HepG2 (cell line): ENCODE measurements around the gene PHF21B. TPM values are rescaled to one million over a fixed set of nuclear protein-coding genes. Genes with fewer than 3 reads are reported as not detected.

ENCODE experiments used
- ATAC-seq: fragments of 200-7000 bp; cut with Tn5 transposase; 3 replicates; pipeline ENCODE4 v1.9.1; 2020; ENCODE audit warnings: mild to moderate bottlenecking, moderate library complexity
- BruUV-seq: library from RNA; stranded (reverse); fragments of 400-500 nt; replicated peaks from 2 replicates; lab custom pipeline; 2021; lab: Mats Ljungman, UMichigan
- CTCF ChIA-PET: fragments of 300-600 bp; formaldehyde crosslinking; extraction: SDS; loops from one replicate; lab custom pipeline; 2021; ENCODE audit warnings: low total read pairs, inconsistent platforms, low intra/inter-chr PET ratio; lab: Yijun Ruan, JAX
- POLR2A ChIA-PET: fragments of 350-600 bp; sonication (Branson Sonifier 250); formaldehyde crosslinking; loops from one replicate; lab custom pipeline; 2020; ENCODE audit warnings: antibody characterized with exemption, inconsistent platforms; lab: Yijun Ruan, JAX
- DNase-seq: peaks from one replicate; pipeline ENCODE4 v3.0.0-alpha.2; 2015; ENCODE audit warnings: low spot score
- FAIRE-seq: peaks from 3 replicates; lab custom pipeline; 2011; peaks lifted over from hg19 to GRCh38; lab: Jason Lieb, UNC
- H2AFZ ChIP-seq: one replicate; pipeline ENCODE4 v1.6.1; 2011; ENCODE audit warnings: low read length, inconsistent platforms
- H3K27ac ChIP-seq: fragments of 300-600 bp; 3 replicates; pipeline ENCODE4 v1.8.0; 2011; ENCODE audit warnings: mixed run types, mild to moderate bottlenecking, mixed read lengths, low read length, inconsistent platforms; ENCODE audit not compliant: insufficient read depth; ENCODE audit errors: extremely low read length
- H3K27me3 ChIP-seq, 2 experiments: fragments of 200-600 bp in 1 of 2; 2 replicates in 1 of 2; 3 replicates in 1 of 2; pipeline versions ENCODE4 v1.6.0 to v1.8.0; 2011; ENCODE audit warnings: low read length in 2 of 2, mild to moderate bottlenecking in 2 of 2, moderate library complexity in 2 of 2, inconsistent platforms in 1 of 2; ENCODE audit not compliant: insufficient read depth in 2 of 2, control insufficient read depth in 1 of 2
- H3K36me3 ChIP-seq, 2 experiments: fragments of 200-600 bp in 1 of 2; replicated peaks in 1 of 2; 2 replicates in 1 of 2; 3 replicates in 1 of 2; pipeline versions ENCODE4 v1.5.1 to v1.8.0; 2011; ENCODE audit warnings: low read length in 2 of 2, inconsistent platforms in 1 of 2; ENCODE audit not compliant: insufficient read depth in 2 of 2, control insufficient read depth in 1 of 2
- H3K4me1 ChIP-seq: 2 replicates; pipeline ENCODE4 v1.5.1; 2012; ENCODE audit warnings: low read length, inconsistent platforms; ENCODE audit not compliant: insufficient read depth
- H3K4me2 ChIP-seq: 2 replicates; pipeline ENCODE4 v1.6.0; 2011; ENCODE audit warnings: low read depth, low read length, inconsistent platforms
- H3K4me3 ChIP-seq, 3 experiments: fragments of 200-600 bp in 1 of 3; sonication (generic), shearing (Covaris generic) in 1 of 3; replicated peaks in 1 of 3; 2 replicates each; pipeline ENCODE4 v1.5.1; 2011 to 2016; ENCODE audit warnings: low read length in 3 of 3, inconsistent platforms in 2 of 3, low read depth in 2 of 3, mild to moderate bottlenecking in 2 of 3, control low read depth in 1 of 3, mixed read lengths in 1 of 3; ENCODE audit not compliant: insufficient read depth in 1 of 3
- H3K79me2 ChIP-seq: one replicate; pipeline ENCODE4 v1.6.1; 2011; ENCODE audit warnings: low read length, inconsistent platforms; ENCODE audit not compliant: insufficient read depth
- H3K9ac ChIP-seq: 2 replicates; pipeline ENCODE4 v1.6.0; 2011; ENCODE audit warnings: mild to moderate bottlenecking, low read depth, low read length, inconsistent platforms; ENCODE audit not compliant: insufficient read depth
- H3K9me3 ChIP-seq: 2 replicates; pipeline ENCODE4 v1.5.1; 2012; ENCODE audit warnings: mild to moderate bottlenecking, low read length
- H4K20me1 ChIP-seq: 2 replicates; pipeline ENCODE4 v1.6.0; 2011; ENCODE audit warnings: inconsistent platforms, mild to moderate bottlenecking, low read length, moderate library complexity; ENCODE audit not compliant: insufficient read depth
- CREB1 ChIP-seq, 2 experiments: fragments of 450-650 bp in 1 of 2; IDR thresholded peaks; 2 replicates each; pipeline ENCODE4 v1.6.1; 2016 to 2017; ENCODE audit warnings: control low read depth in 1 of 2, mild to moderate bottlenecking in 1 of 2, missing compliant biosample characterization in 1 of 2, missing genetic modification characterization in 1 of 2
- MBD4 ChIP-seq: IDR thresholded peaks from 2 replicates; pipeline ENCODE4 v1.6.1; 2012; ENCODE audit warnings: low read length, inconsistent platforms, borderline replicate concordance
- TRIM22 ChIP-seq: fragments of 450-650 bp; IDR thresholded peaks from 2 replicates; pipeline ENCODE4 v1.6.1; 2017
- ZNF773 ChIP-seq: sonication (generic); formaldehyde crosslinking; IDR thresholded peaks from 2 replicates; pipeline ENCODE4 v1.4.0; 2020; ENCODE audit warnings: missing genetic modification reagents, borderline replicate concordance
- WGBS: methylation state at CpG from one replicate; pipeline ENCODE4 v1.1.6; 2017; ENCODE audit warnings: low lambda C conversion rate; 5-methylcytosine and 5-hydroxymethylcytosine counted together
- in situ Hi-C: cut with HindIII; loops from 2 replicates; pipeline ENCODE4 v1.10.0; 2017; ENCODE audit warnings: low pct_unique_long_range_greater_than_20kb; ENCODE audit not compliant: extremely low pct_ligation_motif_present
- intact Hi-C: fragments of 100-400 bp; cut with micrococcal nuclease; formaldehyde crosslinking; loops from one replicate; pipeline ENCODE4 v1.10.0; 2022; ENCODE audit not compliant: unreplicated experiment
- polyA plus RNA-seq, 8 experiments: library from polyadenylated mRNA; depleted of rRNA in 3 of 8; stranded (reverse) in 7 of 8; unstranded in 1 of 8; fragments of >200 nt; fragmentation: Illumina TruSeq in 4 of 8; extraction: Trizol in 4 of 8; gene quantifications; 2 replicates each; pipeline versions ENCODE4 v1.2.1 to v1.2.3, GENCODE V29; 2011 to 2016; ENCODE audit warnings: low read depth in 4 of 8, missing spikeins in 1 of 8, mixed read lengths in 1 of 8; ENCODE audit not compliant: insufficient read depth in 1 of 8
- total RNA-seq, 5 experiments: library from RNA; depleted of rRNA; stranded (reverse); fragments of >200 nt; fragmentation: Illumina TruSeq; extraction: Trizol; gene quantifications; 2 replicates each; pipeline ENCODE4 v1.2.3, GENCODE V29; 2016; ENCODE audit warnings: low read depth in 1 of 5
- TF ChIP-seq, protein P1 (sequence below): sonication (generic); formaldehyde crosslinking; IDR thresholded peaks from 2 replicates; pipeline ENCODE4 v1.4.0; 2020; ENCODE audit warnings: mild to moderate bottlenecking, missing genetic modification reagents
- TF ChIP-seq, protein P2 (sequence below): sonication (generic); formaldehyde crosslinking; conservative IDR thresholded peaks from 2 replicates; pipeline ENCODE4 v1.8.0; 2022; ENCODE audit warnings: mild to moderate bottlenecking, moderate library complexity, missing genetic modification reagents

Gene PHF21B
- total and polyA plus RNA-seq, 2 of the 13 experiments (the other 11 are each of a cell fraction or from before 2014, with no cell fraction given): not detected

- Histone ChIP-seq H3K27ac (no peak overlapping the region), H3K9me3 (no peaks in the 10 kb centered on the region), H3K4me2 (no peak overlapping the region), H3K9ac (no peak overlapping the region), H3K4me3 (no peak overlapping the region), H3K4me1 (no peaks in the 10 kb centered on the region), H3K27me3 (peaks cover 14 to 79% of the 10 kb centered on the region in 2 experiments; a peak in 4 of 5 replicates), H4K20me1 (peaks cover 9% of the 10 kb centered on the region; the same call in 1 of the 2 replicates), H3K79me2 (no peaks in the 10 kb centered on the region), H3K36me3 (no peaks in the 10 kb centered on the region), H2AFZ (no peak overlapping the region)
- TF ChIP-seq CREB1 (IDR thresholded peaks at IDR 0.05): peak; percentile 55; the same call in 1 of the 2 replicates
- TF ChIP-seq CREB1 (CRISPR knock-in tag; IDR thresholded peaks at IDR 0.05): no peak
- TF ChIP-seq MBD4: no peak
- in situ Hi-C loops: no loop called here
- FAIRE-seq (no peak), DNase-seq (no peak), ATAC-seq (no peak)
- BruUV-seq: no TSS peak
- ChIA-PET CTCF (no interaction called here), POLR2A (no interaction called here)
- 10% methylated on average over 8 of the region's 13 CpGs for WGBS
- intact Hi-C loops: no loop called here
Observed at GRCh38 chr22:44999687-45000086, 10.1 kb downstream of the PHF21B start.

- Histone ChIP-seq H3K4me2 (no peak overlapping the region), H3K9me3 (no peaks in the 10 kb centered on the region)
- in situ Hi-C loops: no loop called here
- no peak for ATAC-seq
- BruUV-seq: no TSS peak
- TF ChIP-seq, protein P1, sequence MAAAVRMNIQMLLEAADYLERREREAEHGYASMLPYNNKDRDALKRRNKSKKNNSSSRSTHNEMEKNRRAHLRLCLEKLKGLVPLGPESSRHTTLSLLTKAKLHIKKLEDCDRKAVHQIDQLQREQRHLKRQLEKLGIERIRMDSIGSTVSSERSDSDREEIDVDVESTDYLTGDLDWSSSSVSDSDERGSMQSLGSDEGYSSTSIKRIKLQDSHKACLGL: no peak
- TF ChIP-seq, protein P2, sequence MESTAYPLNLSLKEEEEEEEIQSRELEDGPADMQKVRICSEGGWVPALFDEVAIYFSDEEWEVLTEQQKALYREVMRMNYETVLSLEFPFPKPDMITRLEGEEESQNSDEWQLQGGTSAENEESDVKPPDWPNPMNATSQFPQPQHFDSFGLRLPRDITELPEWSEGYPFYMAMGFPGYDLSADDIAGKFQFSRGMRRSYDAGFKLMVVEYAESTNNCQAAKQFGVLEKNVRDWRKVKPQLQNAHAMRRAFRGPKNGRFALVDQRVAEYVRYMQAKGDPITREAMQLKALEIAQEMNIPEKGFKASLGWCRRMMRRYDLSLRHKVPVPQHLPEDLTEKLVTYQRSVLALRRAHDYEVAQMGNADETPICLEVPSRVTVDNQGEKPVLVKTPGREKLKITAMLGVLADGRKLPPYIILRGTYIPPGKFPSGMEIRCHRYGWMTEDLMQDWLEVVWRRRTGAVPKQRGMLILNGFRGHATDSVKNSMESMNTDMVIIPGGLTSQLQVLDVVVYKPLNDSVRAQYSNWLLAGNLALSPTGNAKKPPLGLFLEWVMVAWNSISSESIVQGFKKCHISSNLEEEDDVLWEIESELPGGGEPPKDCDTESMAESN (CRISPR knock-in tag): no peak
- TF ChIP-seq ZNF773 (CRISPR knock-in tag): no peak
- no peak for TF ChIP-seq TRIM22
- TF ChIP-seq, all 625 proteins: peak for 0
- WGBS: 13% methylated on average over 10 of the region's 15 CpGs
- H3K27ac ChIP-seq: no peak overlapping the region
- no peaks in the 10 kb centered on the region for H3K36me3 ChIP-seq
- peaks cover 14 to 79% of the 10 kb centered on the region in 2 experiments; a peak in 4 of 5 replicates for H3K27me3 ChIP-seq
- no peak overlapping the region for H2AFZ ChIP-seq
- peaks cover 9% of the 10 kb centered on the region; the same call in 1 of the 2 replicates for H4K20me1 ChIP-seq
- H3K4me1 ChIP-seq: no peaks in the 10 kb centered on the region
- DNase-seq (no peak), FAIRE-seq (no peak)
- no peak overlapping the region for H3K9ac ChIP-seq
- CTCF ChIA-PET: no interaction called here
- POLR2A ChIA-PET: no interaction called here
- H3K4me3 ChIP-seq: no peak overlapping the region
- intact Hi-C loops: no loop called here
- H3K79me2 ChIP-seq: no peaks in the 10 kb centered on the region
Observed at GRCh38 chr22:44999231-44999630, 10.6 kb downstream of the PHF21B start.
